K562 (cell line): ENCODE measurements around the gene WFDC1. TPM values are rescaled to one million over a fixed set of nuclear protein-coding genes. Genes with fewer than 3 reads are reported as not detected.

Experiments
- ATAC-seq: fragments of 200-7000 bp; cut with Tn5 transposase; 3 replicates; pipeline ENCODE4 v1.9.1; 2020; ENCODE audit warnings: moderate library complexity
- BruUV-seq: library from RNA; stranded (reverse); fragments of 400-500 nt; replicated peaks from 2 replicates; lab custom pipeline; 2021; lab: Mats Ljungman, UMichigan
- CTCF ChIA-PET: fragments of 300-600 bp; formaldehyde crosslinking; extraction: SDS; loops from one replicate; lab custom pipeline; 2021; ENCODE audit warnings: low intra/inter-chr PET ratio; lab: Yijun Ruan, JAX
- POLR2A ChIA-PET: fragments of 300-600, 350-650 bp; sonication (Branson Sonifier 250); formaldehyde crosslinking; extraction: SDS; loops from one replicate; lab custom pipeline; 2021; ENCODE audit warnings: antibody characterized with exemption, inconsistent platforms; lab: Yijun Ruan, JAX
- DNase-seq, 4 experiments: peaks; one replicate each; pipeline versions ENCODE4 v3.0.0 to v3.0.0-alpha.2; 2011 to 2018; ENCODE audit warnings: low spot score in 3 of 4, mixed read lengths in 3 of 4; ENCODE audit errors: extremely low read depth in 1 of 4
- FAIRE-seq: peaks from 2 replicates; lab custom pipeline; 2011; peaks lifted over from hg19 to GRCh38; lab: Jason Lieb, UNC
- H2AFZ ChIP-seq: 2 replicates; pipeline ENCODE4 v1.6.0; 2011; ENCODE audit warnings: low read depth, low read length, control low read depth, inconsistent platforms
- H3K27ac ChIP-seq: fragments of 200-600 bp; 3 replicates; pipeline ENCODE4 v1.8.0; 2011; ENCODE audit warnings: low read depth, mild to moderate bottlenecking, control low read depth, inconsistent platforms, low read length, moderate library complexity, mixed read lengths; ENCODE audit errors: extremely low read depth
- H3K27me3 ChIP-seq, 2 experiments: fragments of 300-600 bp in 1 of 2; 2 replicates in 1 of 2; 3 replicates in 1 of 2; pipeline versions ENCODE4 v1.6.0 to v1.8.0; 2011; ENCODE audit warnings: inconsistent platforms in 2 of 2, low read length in 2 of 2, mild to moderate bottlenecking in 1 of 2, mixed read lengths in 1 of 2, moderate library complexity in 1 of 2; ENCODE audit not compliant: control insufficient read depth in 2 of 2, insufficient read depth in 2 of 2
- H3K36me3 ChIP-seq: fragments of 300-600 bp; 3 replicates; pipeline ENCODE4 v1.8.0; 2011; ENCODE audit warnings: mild to moderate bottlenecking, low read length, inconsistent platforms; ENCODE audit not compliant: control insufficient read depth, insufficient read depth
- H3K4me1 ChIP-seq, 2 experiments: fragments of 200-600 bp in 1 of 2; replicated peaks in 1 of 2; 2 replicates in 1 of 2; 3 replicates in 1 of 2; pipeline versions ENCODE4 v1.5.1 to v1.8.0; 2011; ENCODE audit warnings: inconsistent platforms in 2 of 2, low read length in 2 of 2, mild to moderate bottlenecking in 1 of 2, mixed read lengths in 1 of 2, moderate library complexity in 1 of 2; ENCODE audit not compliant: control insufficient read depth in 2 of 2, insufficient read depth in 2 of 2
- H3K4me2 ChIP-seq: 2 replicates; pipeline ENCODE4 v1.6.1; 2011; ENCODE audit warnings: low read length, control low read depth, inconsistent platforms, mixed read lengths; ENCODE audit not compliant: insufficient read depth
- H3K4me3 ChIP-seq: fragments of 200-600 bp; sonication (generic), shearing (Covaris generic); 2 replicates; pipeline ENCODE4 v1.5.1; 2016; ENCODE audit warnings: control low read depth, inconsistent platforms
- H3K79me2 ChIP-seq: fragments of 200-600 bp; 3 replicates; pipeline ENCODE4 v1.8.0; 2011; ENCODE audit warnings: low read length, inconsistent platforms; ENCODE audit not compliant: control insufficient read depth, insufficient read depth
- H3K9ac ChIP-seq, 2 experiments: 2 replicates each; pipeline versions ENCODE4 v1.6.0 to v1.6.1; 2011; ENCODE audit warnings: low read depth in 2 of 2, low read length in 2 of 2, control low read depth in 1 of 2, inconsistent platforms in 1 of 2, mild to moderate bottlenecking in 1 of 2, mixed read lengths in 1 of 2; ENCODE audit not compliant: insufficient read depth in 1 of 2
- H3K9me1 ChIP-seq: one replicate; pipeline ENCODE4 v1.6.0; 2011; ENCODE audit warnings: inconsistent platforms, mild to moderate bottlenecking, low read length, moderate library complexity; ENCODE audit not compliant: control insufficient read depth, insufficient read depth
- H3K9me3 ChIP-seq: replicated peaks from 2 replicates; pipeline ENCODE4 v1.5.1; 2011; ENCODE audit warnings: low read depth, low read length, inconsistent platforms; ENCODE audit not compliant: control insufficient read depth, insufficient read depth
- H4K20me1 ChIP-seq: replicated peaks from 2 replicates; pipeline ENCODE4 v1.6.1; 2011; ENCODE audit warnings: low read length, inconsistent platforms, mixed read lengths; ENCODE audit not compliant: control insufficient read depth, insufficient read depth
- DIDO1 ChIP-seq: fragments of 450-650 bp; IDR thresholded peaks from 2 replicates; pipeline ENCODE4 v1.6.1; 2016; ENCODE audit warnings: low read depth, missing biosample characterization, missing genetic modification characterization
- KLF1 ChIP-seq: fragments of 450-650 bp; IDR thresholded peaks from 2 replicates; pipeline ENCODE4 v1.6.1; 2016; ENCODE audit warnings: missing genetic modification characterization, missing compliant biosample characterization
- NR2F6 ChIP-seq: fragments of 450-650 bp; formaldehyde crosslinking; IDR thresholded peaks from 2 replicates; pipeline ENCODE4 v1.4.0; 2020; ENCODE audit warnings: mild to moderate bottlenecking
- PHF20 ChIP-seq: fragments of 450-650 bp; IDR thresholded peaks from 2 replicates; pipeline ENCODE4 v1.6.1; 2018; ENCODE audit not compliant: partially characterized antibody
- TAF15 ChIP-seq: fragments of 200-400 bp; formaldehyde crosslinking; IDR thresholded peaks from 2 replicates; pipeline ENCODE4 v1.6.1; 2017; ENCODE audit warnings: mild to moderate bottlenecking, low read depth, low read length, moderate library complexity
- THAP12 ChIP-seq: fragments of 250-450 bp; sonication (Bioruptor Pico); IDR thresholded peaks from 2 replicates; pipeline ENCODE4 v1.9.0; 2021; ENCODE audit warnings: mild to moderate bottlenecking, inconsistent platforms
- ZNF263 ChIP-seq: sonication (generic); formaldehyde crosslinking; IDR thresholded peaks from 2 replicates; pipeline ENCODE4 v1.8.0; 2022; ENCODE audit warnings: mild to moderate bottlenecking, missing genetic modification reagents, borderline replicate concordance
- ZNF830 ChIP-seq: fragments of 250-450 bp; sonication (Bioruptor Pico); IDR thresholded peaks from 2 replicates; pipeline ENCODE4 v1.5.0; 2021; ENCODE audit warnings: mild to moderate bottlenecking
- WGBS: fragments of 100-300 bp; shearing (Covaris generic); methylation state at CpG from one replicate; pipeline ENCODE4 v1.1.6; 2016; ENCODE audit warnings: low coverage, mixed read lengths; ENCODE audit not compliant: insufficient coverage; ENCODE audit errors: missing lambda C conversion rate; 5-methylcytosine and 5-hydroxymethylcytosine counted together
- in situ Hi-C: fragments of 300-500 bp; cut with MboI; formaldehyde crosslinking; loops from 4 replicates; pipeline ENCODE4 v1.15.0; 2018; ENCODE audit warnings: inconsistent platforms, mixed read lengths
- intact Hi-C: fragments of 100-400 bp; cut with micrococcal nuclease; formaldehyde crosslinking; loops from 2 replicates; pipeline ENCODE4 v1.14.2; 2022
- polyA plus RNA-seq, 8 experiments: library from polyadenylated mRNA; depleted of rRNA in 4 of 8; stranded (reverse) in 5 of 8; unstranded in 3 of 8; fragments of >200 nt; fragmentation: Nextera tagmentation in 2 of 8; fragmentation: Illumina TruSeq in 1 of 8; extraction: Ambion mirVana in 2 of 8; extraction: Trizol in 1 of 8; gene quantifications; 2 replicates each; pipeline versions ENCODE4 v1.2.1 to v1.2.3, GENCODE V29; 2011 to 2014; ENCODE audit warnings: inconsistent platforms in 1 of 8, missing spikeins in 1 of 8
- total RNA-seq, 7 experiments: library from RNA; depleted of rRNA in 6 of 7; stranded (reverse); fragments of >200 nt in 6 of 7; fragmentation: Illumina TruSeq in 2 of 7; extraction: Trizol in 2 of 7; gene quantifications; 2 replicates each; pipeline versions ENCODE4 v1.2.1 to v1.2.3, GENCODE V29; 2011 to 2021; ENCODE audit warnings: low replicate concordance in 1 of 7
- TF ChIP-seq, protein P1 (sequence below): fragments of 250-450 bp; sonication (Bioruptor Pico); IDR thresholded peaks from 2 replicates; pipeline ENCODE4 v1.8.0; 2022; ENCODE audit warnings: moderate library complexity, mild to moderate bottlenecking, inconsistent platforms
- TF ChIP-seq, protein P2 (sequence below), 2 experiments: IDR thresholded peaks; 2 replicates each; pipeline ENCODE4 v1.6.1; 2011; ENCODE audit warnings: borderline replicate concordance in 1 of 2, control low read depth in 1 of 2, low read depth in 1 of 2, low read length in 1 of 2, mild to moderate bottlenecking in 1 of 2, mixed read lengths in 1 of 2, moderate library complexity in 1 of 2; ENCODE audit not compliant: insufficient read depth in 1 of 2, insufficient read length in 1 of 2, poor library complexity in 1 of 2, severe bottlenecking in 1 of 2; ENCODE audit errors: extremely low read depth in 1 of 2
- TF ChIP-seq, protein P3 (sequence below): sonication (generic); formaldehyde crosslinking; IDR thresholded peaks from 2 replicates; pipeline ENCODE4 v1.8.1; 2023; ENCODE audit warnings: mild to moderate bottlenecking, missing genetic modification reagents
- TF ChIP-seq, protein P4 (sequence below): sonication (generic); formaldehyde crosslinking; IDR thresholded peaks from 2 replicates; pipeline ENCODE4 v1.8.0; 2022; ENCODE audit warnings: mild to moderate bottlenecking, missing genetic modification reagents

WFDC1 gene
- total and polyA plus RNA-seq, 9 of the 15 experiments (the other 6 are each of a cell fraction or from before 2014, with no cell fraction given), result not detected

GRCh38 chr16:84348386-84348888 is 53.8 kb downstream of the WFDC1 start:
- POLR2A ChIA-PET, result interaction anchor here (0.7 kb wide), 1 partner anchor 46 kb away, joined by 3 read pairs; no protein-coding TSS in a partner anchor
- Histone ChIP-seq H2AFZ (no peak overlapping the region), H3K4me1 (no peaks in the 10 kb centered on the region)
- TF ChIP-seq DIDO1 (tag) (no peak), NR2F6 (no peak), TAF15 (no peak), KLF1 (tag) (no peak), ZNF830 (CRISPR knock-in tag) (no peak), ZNF263 (CRISPR knock-in tag) (no peak), THAP12 (CRISPR knock-in tag) (no peak), PHF20 (no peak)
- TF ChIP-seq, protein P1, sequence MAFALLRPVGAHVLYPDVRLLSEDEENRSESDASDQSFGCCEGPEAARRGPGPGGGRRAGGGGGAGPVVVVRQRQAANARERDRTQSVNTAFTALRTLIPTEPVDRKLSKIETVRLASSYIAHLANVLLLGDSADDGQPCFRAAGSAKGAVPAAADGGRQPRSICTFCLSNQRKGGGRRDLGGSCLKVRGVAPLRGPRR, result no peak
- TF ChIP-seq, protein P2, sequence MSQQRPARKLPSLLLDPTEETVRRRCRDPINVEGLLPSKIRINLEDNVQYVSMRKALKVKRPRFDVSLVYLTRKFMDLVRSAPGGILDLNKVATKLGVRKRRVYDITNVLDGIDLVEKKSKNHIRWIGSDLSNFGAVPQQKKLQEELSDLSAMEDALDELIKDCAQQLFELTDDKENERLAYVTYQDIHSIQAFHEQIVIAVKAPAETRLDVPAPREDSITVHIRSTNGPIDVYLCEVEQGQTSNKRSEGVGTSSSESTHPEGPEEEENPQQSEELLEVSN (IDR thresholded peaks at IDR 0.05; ENCODE audit: borderline replicate concordance in 1 of 2, extremely low read depth in 1 of 2, insufficient read depth in 1 of 2, insufficient read length in 1 of 2, low read depth in 1 of 2, low read length in 1 of 2, poor library complexity in 1 of 2, severe bottlenecking in 1 of 2), result no peak
- TF ChIP-seq, protein P3, sequence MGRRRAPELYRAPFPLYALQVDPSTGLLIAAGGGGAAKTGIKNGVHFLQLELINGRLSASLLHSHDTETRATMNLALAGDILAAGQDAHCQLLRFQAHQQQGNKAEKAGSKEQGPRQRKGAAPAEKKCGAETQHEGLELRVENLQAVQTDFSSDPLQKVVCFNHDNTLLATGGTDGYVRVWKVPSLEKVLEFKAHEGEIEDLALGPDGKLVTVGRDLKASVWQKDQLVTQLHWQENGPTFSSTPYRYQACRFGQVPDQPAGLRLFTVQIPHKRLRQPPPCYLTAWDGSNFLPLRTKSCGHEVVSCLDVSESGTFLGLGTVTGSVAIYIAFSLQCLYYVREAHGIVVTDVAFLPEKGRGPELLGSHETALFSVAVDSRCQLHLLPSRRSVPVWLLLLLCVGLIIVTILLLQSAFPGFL (CRISPR knock-in tag), result no peak
- TF ChIP-seq, protein P4, sequence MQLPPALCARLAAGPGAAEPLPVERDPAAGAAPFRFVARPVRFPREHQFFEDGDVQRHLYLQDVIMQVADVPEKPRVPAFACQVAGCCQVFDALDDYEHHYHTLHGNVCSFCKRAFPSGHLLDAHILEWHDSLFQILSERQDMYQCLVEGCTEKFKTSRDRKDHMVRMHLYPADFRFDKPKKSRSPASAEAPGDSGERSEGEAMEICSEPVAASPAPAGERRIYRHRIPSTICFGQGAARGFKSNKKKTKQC (CRISPR knock-in tag), result no peak
- TF ChIP-seq, all 486 proteins: peak for 0
- Histone ChIP-seq H3K9me1 (no peaks in the 10 kb centered on the region), H3K27me3 (peaks cover 54 to 79% of the 10 kb centered on the region in 2 experiments), H3K4me2 (no peak overlapping the region), H3K4me3 (no peak overlapping the region), H4K20me1 (peaks cover 8% of the 10 kb centered on the region; the same call in 1 of the 2 replicates), H3K27ac (no peak overlapping the region), H3K9ac (no peak overlapping the region), H3K79me2 (no peaks in the 10 kb centered on the region), H3K36me3 (no peaks in the 10 kb centered on the region), H3K9me3 (no peaks in the 10 kb centered on the region)
- DNase-seq (no peak), ATAC-seq (no peak), FAIRE-seq (no peak)
- CTCF ChIA-PET, result no interaction called here
- intact Hi-C loops (no loop called here), in situ Hi-C loops (no loop called here)
- BruUV-seq, result no TSS peak
- 1% methylated on average over 6 of the region's 6 CpGs for WGBS
